SK-N-SH treated with all-trans-retinoic acid at 6 μM for 48 hours (cell line): Measurements from ENCODE around the gene HAPLN2.
A peak's percentile ranks its signal among the peaks of the same experiment; 100 is the strongest.

Experiments used
- ATAC-seq: fragments of 200-7000 bp; cut with Tn5 transposase; 3 replicates; pipeline ENCODE4 v1.9.1; 2020; ENCODE audit warnings: mild to moderate bottlenecking, moderate library complexity
- ARNTL ChIP-seq: fragments of 450-650 bp; formaldehyde crosslinking; IDR thresholded peaks from 2 replicates; pipeline ENCODE4 v1.5.0; 2020; ENCODE audit warnings: low read depth, mild to moderate bottlenecking, moderate library complexity, borderline replicate concordance
- BACH2 ChIP-seq: fragments of 250-450 bp; sonication (Bioruptor Pico); IDR thresholded peaks from 2 replicates; pipeline ENCODE4 v1.9.0; 2021; ENCODE audit warnings: mild to moderate bottlenecking, borderline replicate concordance
- CSDC2 ChIP-seq: fragments of 250-450 bp; sonication (Bioruptor Pico); IDR thresholded peaks from 2 replicates; pipeline ENCODE4 v1.5.0; 2020; ENCODE audit warnings: mild to moderate bottlenecking, moderate library complexity
- ESRRG ChIP-seq: fragments of 250-450 bp; sonication (Bioruptor Pico); IDR thresholded peaks from 2 replicates; pipeline ENCODE4 v1.6.1; 2021; ENCODE audit warnings: mild to moderate bottlenecking
- GLIS3 ChIP-seq: fragments of 250-450 bp; sonication (Bioruptor Pico); IDR thresholded peaks from 2 replicates; pipeline ENCODE4 v1.5.0; 2020; ENCODE audit warnings: mild to moderate bottlenecking, moderate library complexity
- ISL1 ChIP-seq: fragments of 250-450 bp; sonication (Bioruptor Pico); IDR thresholded peaks from 2 replicates; pipeline ENCODE4 v2.1.2; 2022; ENCODE audit warnings: mild to moderate bottlenecking, moderate library complexity
- OSR1 ChIP-seq: fragments of 250-450 bp; sonication (Bioruptor Pico); IDR thresholded peaks from 2 replicates; pipeline ENCODE4 v1.8.0; 2022; ENCODE audit warnings: moderate library complexity, mild to moderate bottlenecking, inconsistent platforms
- PPARA ChIP-seq: fragments of 250-450 bp; sonication (Bioruptor Pico); IDR thresholded peaks from 2 replicates; pipeline ENCODE4 v1.5.0; 2020; ENCODE audit warnings: mild to moderate bottlenecking, borderline replicate concordance
- RARB ChIP-seq: fragments of 250-450 bp; sonication (Bioruptor Pico); IDR thresholded peaks from 2 replicates; pipeline ENCODE4 v1.8.0; 2021; ENCODE audit warnings: mild to moderate bottlenecking, moderate library complexity
- SNAI2 ChIP-seq: fragments of 250-450 bp; sonication (Bioruptor Pico); IDR thresholded peaks from 2 replicates; pipeline ENCODE4 v1.5.0; 2020; ENCODE audit warnings: mild to moderate bottlenecking, moderate library complexity
- TOX ChIP-seq: fragments of 250-450 bp; sonication (Bioruptor Pico); IDR thresholded peaks from 2 replicates; pipeline ENCODE4 v1.8.0; 2021; ENCODE audit warnings: mild to moderate bottlenecking, moderate library complexity, borderline replicate concordance
- TSHZ2 ChIP-seq: fragments of 250-450 bp; sonication (Bioruptor Pico); IDR thresholded peaks from 2 replicates; pipeline ENCODE4 v1.5.0; 2020; ENCODE audit warnings: mild to moderate bottlenecking, moderate library complexity
- ZC3H10 ChIP-seq: fragments of 250-450 bp; sonication (Bioruptor Pico); IDR thresholded peaks from 2 replicates; pipeline ENCODE4 v1.5.1; 2021; ENCODE audit warnings: mild to moderate bottlenecking, moderate library complexity
- ZFP3 ChIP-seq: fragments of 250-450 bp; sonication (Bioruptor Pico); IDR thresholded peaks from 2 replicates; pipeline ENCODE4 v1.5.0; 2020; ENCODE audit warnings: mild to moderate bottlenecking, moderate library complexity
- ZNF565 ChIP-seq: fragments of 450-650 bp; formaldehyde crosslinking; conservative IDR thresholded peaks from 2 replicates; pipeline ENCODE4 v1.5.0; 2020; ENCODE audit warnings: low read depth, mild to moderate bottlenecking, moderate library complexity
- ZNF8 ChIP-seq: fragments of 450-650 bp; formaldehyde crosslinking; IDR thresholded peaks from 2 replicates; pipeline ENCODE4 v1.5.0; 2020; ENCODE audit warnings: mild to moderate bottlenecking, moderate library complexity
- TF ChIP-seq, protein P1 (sequence below): fragments of 250-450 bp; sonication (Bioruptor Pico); IDR thresholded peaks from 2 replicates; pipeline ENCODE4 v1.8.0; 2021; ENCODE audit warnings: low read depth, mild to moderate bottlenecking, moderate library complexity, borderline replicate concordance
- TF ChIP-seq, protein P2 (sequence below): fragments of 250-450 bp; sonication (Bioruptor Pico); IDR thresholded peaks from 2 replicates; pipeline ENCODE4 v1.8.0; 2020; ENCODE audit warnings: mild to moderate bottlenecking, moderate library complexity, borderline replicate concordance
- TF ChIP-seq, protein P3 (sequence below): fragments of 250-450 bp; sonication (Bioruptor Pico); IDR thresholded peaks from 2 replicates; pipeline ENCODE4 v1.5.1; 2020; ENCODE audit warnings: low read depth, mild to moderate bottlenecking, moderate library complexity
- TF ChIP-seq, protein P4 (sequence below): fragments of 250-450 bp; sonication (Bioruptor Pico); IDR thresholded peaks from 2 replicates; pipeline ENCODE4 v1.5.1; 2021; ENCODE audit warnings: mild to moderate bottlenecking, moderate library complexity

Gene HAPLN2

DNA sequence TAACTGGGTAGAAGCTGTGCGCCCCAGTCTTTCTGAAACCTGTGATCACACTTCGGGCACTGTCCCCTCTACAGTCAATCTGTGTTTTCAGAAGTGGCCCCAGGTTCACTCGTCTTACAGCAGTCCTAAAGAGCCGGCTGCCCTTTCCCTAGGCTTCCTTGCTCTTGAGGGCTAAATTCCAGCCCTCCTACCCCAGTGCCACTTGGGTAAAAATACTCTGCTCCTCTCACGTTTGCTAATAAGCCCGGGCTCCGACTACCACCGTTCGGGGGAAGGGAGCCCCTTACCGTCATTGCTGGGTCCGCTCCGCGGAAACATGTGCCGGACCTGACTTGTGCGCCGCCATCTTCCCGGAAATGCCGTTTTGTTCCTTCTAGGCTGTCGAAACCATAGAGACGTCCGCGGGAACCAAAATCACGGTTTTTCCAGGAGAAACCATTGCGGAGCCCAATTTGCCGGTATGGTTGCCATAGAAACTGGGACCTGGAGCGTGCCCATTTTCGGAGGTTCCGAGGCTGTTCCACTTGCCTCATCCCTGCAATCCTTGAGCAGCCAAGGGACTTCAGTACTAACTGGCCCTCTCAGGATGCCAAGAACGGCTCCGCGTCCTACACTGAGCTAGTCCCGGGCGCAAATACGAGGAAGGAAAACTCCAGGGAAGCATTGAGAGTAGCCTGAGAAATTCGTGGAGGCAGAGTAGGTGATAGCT lies 17.9 kb upstream of the HAPLN2 start, which contains the start of gene GPATCH4:
Gene GPATCH4 (minus strand): TSS at position 358 of the 709 bp plus-strand sequence.
- ATAC-seq: peak; percentile 90
- no peak for TF ChIP-seq GLIS3 (CRISPR knock-in tag)
- TF ChIP-seq ZFP3 (CRISPR knock-in tag): 0 out of 2 replicates have a peak, but pooled peaks have one; percentile 42
- no peak for TF ChIP-seq BACH2 (CRISPR knock-in tag)
- peak; percentile 48; the same call in 1 of the 2 replicates for TF ChIP-seq OSR1 (CRISPR knock-in tag)

DNA sequence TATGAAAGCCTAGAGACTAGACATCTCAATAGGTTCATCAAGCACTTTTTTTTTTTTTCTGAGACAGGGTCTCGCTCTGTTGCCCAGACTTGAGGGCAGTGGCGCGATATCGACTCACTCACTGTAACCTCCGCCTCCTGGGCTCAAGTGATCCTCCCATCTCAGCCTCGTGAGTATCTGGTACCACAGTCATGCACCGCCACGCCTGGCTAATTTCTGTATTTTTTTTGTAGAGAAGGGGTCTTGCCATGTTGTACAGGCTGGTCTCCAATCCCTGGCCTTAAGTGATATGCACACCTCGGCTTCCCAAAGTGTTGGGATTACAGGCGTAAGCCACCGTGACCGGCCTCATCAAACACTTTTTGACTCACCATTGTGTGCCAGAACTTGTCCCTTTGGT lies 17.3 kb upstream of the HAPLN2 start:
- peak; percentile 6 for ATAC-seq

More for the DNA sequence above, 17.3 kb upstream of the HAPLN2 start:
- TF ChIP-seq ZC3H10 (no peak), ARNTL (CRISPR knock-in tag) (no peak), ESRRG (no peak), OSR1 (CRISPR knock-in tag) (no peak), ZNF8 (CRISPR knock-in tag) (no peak), PPARA (no peak), TOX (CRISPR knock-in tag) (no peak), RARB (no peak), ISL1 (CRISPR knock-in tag) (no peak), ZFP3 (CRISPR knock-in tag) (no peak), GLIS3 (CRISPR knock-in tag) (no peak), ZNF565 (CRISPR knock-in tag) (no peak), TSHZ2 (CRISPR knock-in tag) (no peak), CSDC2 (no peak), SNAI2 (CRISPR knock-in tag) (no peak)
- TF ChIP-seq, protein P1, sequence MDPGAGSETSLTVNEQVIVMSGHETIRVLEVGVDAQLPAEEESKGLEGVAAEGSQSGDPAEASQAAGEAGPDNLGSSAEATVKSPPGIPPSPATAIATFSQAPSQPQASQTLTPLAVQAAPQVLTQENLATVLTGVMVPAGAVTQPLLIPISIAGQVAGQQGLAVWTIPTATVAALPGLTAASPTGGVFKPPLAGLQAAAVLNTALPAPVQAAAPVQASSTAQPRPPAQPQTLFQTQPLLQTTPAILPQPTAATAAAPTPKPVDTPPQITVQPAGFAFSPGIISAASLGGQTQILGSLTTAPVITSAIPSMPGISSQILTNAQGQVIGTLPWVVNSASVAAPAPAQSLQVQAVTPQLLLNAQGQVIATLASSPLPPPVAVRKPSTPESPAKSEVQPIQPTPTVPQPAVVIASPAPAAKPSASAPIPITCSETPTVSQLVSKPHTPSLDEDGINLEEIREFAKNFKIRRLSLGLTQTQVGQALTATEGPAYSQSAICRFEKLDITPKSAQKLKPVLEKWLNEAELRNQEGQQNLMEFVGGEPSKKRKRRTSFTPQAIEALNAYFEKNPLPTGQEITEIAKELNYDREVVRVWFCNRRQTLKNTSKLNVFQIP (CRISPR knock-in tag): no peak
- TF ChIP-seq, protein P2, sequence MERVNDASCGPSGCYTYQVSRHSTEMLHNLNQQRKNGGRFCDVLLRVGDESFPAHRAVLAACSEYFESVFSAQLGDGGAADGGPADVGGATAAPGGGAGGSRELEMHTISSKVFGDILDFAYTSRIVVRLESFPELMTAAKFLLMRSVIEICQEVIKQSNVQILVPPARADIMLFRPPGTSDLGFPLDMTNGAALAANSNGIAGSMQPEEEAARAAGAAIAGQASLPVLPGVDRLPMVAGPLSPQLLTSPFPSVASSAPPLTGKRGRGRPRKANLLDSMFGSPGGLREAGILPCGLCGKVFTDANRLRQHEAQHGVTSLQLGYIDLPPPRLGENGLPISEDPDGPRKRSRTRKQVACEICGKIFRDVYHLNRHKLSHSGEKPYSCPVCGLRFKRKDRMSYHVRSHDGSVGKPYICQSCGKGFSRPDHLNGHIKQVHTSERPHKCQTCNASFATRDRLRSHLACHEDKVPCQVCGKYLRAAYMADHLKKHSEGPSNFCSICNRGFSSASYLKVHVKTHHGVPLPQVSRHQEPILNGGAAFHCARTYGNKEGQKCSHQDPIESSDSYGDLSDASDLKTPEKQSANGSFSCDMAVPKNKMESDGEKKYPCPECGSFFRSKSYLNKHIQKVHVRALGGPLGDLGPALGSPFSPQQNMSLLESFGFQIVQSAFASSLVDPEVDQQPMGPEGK (CRISPR knock-in tag): no peak
- TF ChIP-seq, protein P3, sequence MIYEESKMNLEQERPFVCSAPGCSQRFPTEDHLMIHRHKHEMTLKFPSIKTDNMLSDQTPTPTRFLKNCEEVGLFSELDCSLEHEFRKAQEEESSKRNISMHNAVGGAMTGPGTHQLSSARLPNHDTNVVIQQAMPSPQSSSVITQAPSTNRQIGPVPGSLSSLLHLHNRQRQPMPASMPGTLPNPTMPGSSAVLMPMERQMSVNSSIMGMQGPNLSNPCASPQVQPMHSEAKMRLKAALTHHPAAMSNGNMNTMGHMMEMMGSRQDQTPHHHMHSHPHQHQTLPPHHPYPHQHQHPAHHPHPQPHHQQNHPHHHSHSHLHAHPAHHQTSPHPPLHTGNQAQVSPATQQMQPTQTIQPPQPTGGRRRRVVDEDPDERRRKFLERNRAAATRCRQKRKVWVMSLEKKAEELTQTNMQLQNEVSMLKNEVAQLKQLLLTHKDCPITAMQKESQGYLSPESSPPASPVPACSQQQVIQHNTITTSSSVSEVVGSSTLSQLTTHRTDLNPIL (CRISPR knock-in tag): no peak
- TF ChIP-seq, protein P4, sequence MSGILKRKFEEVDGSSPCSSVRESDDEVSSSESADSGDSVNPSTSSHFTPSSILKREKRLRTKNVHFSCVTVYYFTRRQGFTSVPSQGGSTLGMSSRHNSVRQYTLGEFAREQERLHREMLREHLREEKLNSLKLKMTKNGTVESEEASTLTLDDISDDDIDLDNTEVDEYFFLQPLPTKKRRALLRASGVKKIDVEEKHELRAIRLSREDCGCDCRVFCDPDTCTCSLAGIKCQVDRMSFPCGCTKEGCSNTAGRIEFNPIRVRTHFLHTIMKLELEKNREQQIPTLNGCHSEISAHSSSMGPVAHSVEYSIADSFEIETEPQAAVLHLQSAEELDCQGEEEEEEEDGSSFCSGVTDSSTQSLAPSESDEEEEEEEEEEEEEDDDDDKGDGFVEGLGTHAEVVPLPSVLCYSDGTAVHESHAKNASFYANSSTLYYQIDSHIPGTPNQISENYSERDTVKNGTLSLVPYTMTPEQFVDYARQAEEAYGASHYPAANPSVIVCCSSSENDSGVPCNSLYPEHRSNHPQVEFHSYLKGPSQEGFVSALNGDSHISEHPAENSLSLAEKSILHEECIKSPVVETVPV: no peak
